IMR-90 (cell line): ENCODE results near the gene TST. TPM values are rescaled to one million over a fixed set of nuclear protein-coding genes. Genes with fewer than 3 reads are reported as not detected.

Experiments used
- ATAC-seq: fragments of 200-7000 bp; cut with Tn5 transposase; 2 replicates; pipeline ENCODE4 v1.9.1; 2020; ENCODE audit warnings: low read depth, mild to moderate bottlenecking, moderate library complexity
- BruUV-seq: library from RNA; stranded (reverse); fragments of 400-500 nt; replicated peaks from 2 replicates; lab custom pipeline; 2021; lab: Mats Ljungman, UMichigan
- CTCF ChIA-PET: fragments of 300-600 bp; formaldehyde crosslinking; extraction: SDS; loops from one replicate; lab custom pipeline; 2021; ENCODE audit warnings: antibody characterized with exemption; lab: Yijun Ruan, JAX
- POLR2A ChIA-PET: fragments of 300-600 bp; sonication (Branson Sonifier 250); formaldehyde crosslinking; loops from one replicate; lab custom pipeline; 2022; ENCODE audit warnings: antibody characterized with exemption; ENCODE audit not compliant: unreplicated experiment; lab: Charles Lee
- DNase-seq: peaks from one replicate; pipeline ENCODE4 v3.0.0; 2013
- H2AFZ ChIP-seq: replicated peaks from 2 replicates; pipeline ENCODE3; 2013; ENCODE audit warnings: low read length, mild to moderate bottlenecking; ENCODE audit not compliant: poor library complexity
- H2AK5ac ChIP-seq: 2 replicates; pipeline ENCODE4 v1.6.1; 2013; ENCODE audit warnings: low read depth, low read length, inconsistent platforms
- H2AK9ac ChIP-seq: replicated peaks from 2 replicates; pipeline ENCODE3; 2013; ENCODE audit warnings: mild to moderate bottlenecking, low read depth, low read length, moderate library complexity; ENCODE audit not compliant: poor library complexity
- H2BK120ac ChIP-seq: 2 replicates; pipeline ENCODE4 v1.6.1; 2013; ENCODE audit warnings: low read depth, low read length, inconsistent platforms
- H2BK15ac ChIP-seq: 3 replicates; pipeline ENCODE4 v1.6.1; 2013; ENCODE audit warnings: low read depth, low read length, inconsistent platforms
- H2BK20ac ChIP-seq: 2 replicates; pipeline ENCODE4 v1.6.1; 2013; ENCODE audit warnings: low read depth, mild to moderate bottlenecking, inconsistent platforms, low read length, moderate library complexity
- H2BK5ac ChIP-seq: 2 replicates; pipeline ENCODE4 v1.6.1; 2013; ENCODE audit warnings: mild to moderate bottlenecking, low read depth, low read length, inconsistent platforms; ENCODE audit not compliant: poor library complexity, severe bottlenecking
- H3K14ac ChIP-seq: replicated peaks from 2 replicates; pipeline ENCODE4 v1.6.1; 2013; ENCODE audit warnings: low read depth, low read length, inconsistent platforms
- H3K18ac ChIP-seq: 2 replicates; pipeline ENCODE4 v1.6.1; 2013; ENCODE audit warnings: low read depth, low read length, control low read depth
- H3K23ac ChIP-seq: 2 replicates; pipeline ENCODE4 v1.6.1; 2013; ENCODE audit warnings: low read depth, low read length, inconsistent platforms
- H3K27ac ChIP-seq: 2 replicates; pipeline ENCODE4 v1.5.1; 2013; ENCODE audit warnings: mild to moderate bottlenecking, control low read depth, low read length; ENCODE audit not compliant: insufficient read depth
- H3K27me3 ChIP-seq: 2 replicates; pipeline ENCODE4 v1.6.1; 2013; ENCODE audit warnings: low read length; ENCODE audit not compliant: control insufficient read depth, insufficient read depth
- H3K36me3 ChIP-seq: 2 replicates; pipeline ENCODE4 v1.6.1; 2013; ENCODE audit warnings: low read length, mixed read lengths; ENCODE audit not compliant: control insufficient read depth, insufficient read depth
- H3K4ac ChIP-seq: 2 replicates; pipeline ENCODE4 v1.6.1; 2013; ENCODE audit warnings: low read depth, low read length, inconsistent platforms
- H3K4me1 ChIP-seq: 2 replicates; pipeline ENCODE4 v1.6.1; 2013; ENCODE audit warnings: low read length, mixed read lengths; ENCODE audit not compliant: control insufficient read depth, insufficient read depth
- H3K4me2 ChIP-seq: 2 replicates; pipeline ENCODE4 v1.6.1; 2013; ENCODE audit warnings: low read depth, mild to moderate bottlenecking, control low read depth, low read length, moderate library complexity
- H3K4me3 ChIP-seq: 2 replicates; pipeline ENCODE4 v1.5.1; 2013; ENCODE audit warnings: low read depth, mild to moderate bottlenecking, control low read depth, low read length, moderate library complexity; ENCODE audit not compliant: insufficient read depth
- H3K56ac ChIP-seq: 2 replicates; pipeline ENCODE4 v1.6.1; 2013; ENCODE audit warnings: low read length, inconsistent platforms; ENCODE audit not compliant: insufficient read depth; ENCODE audit errors: extremely low read depth
- H3K79me1 ChIP-seq, 2 experiments: 2 replicates each; pipeline ENCODE4 v1.6.1; 2013; ENCODE audit warnings: low read length in 2 of 2, inconsistent platforms in 1 of 2, low read depth in 1 of 2
- H3K9ac ChIP-seq: 2 replicates; pipeline ENCODE4 v1.6.1; 2013; ENCODE audit warnings: low read depth, low read length, control low read depth
- H3K9me1 ChIP-seq: 2 replicates; pipeline ENCODE4 v1.6.1; 2013; ENCODE audit warnings: low read length, inconsistent platforms; ENCODE audit not compliant: insufficient read depth
- H3K9me3 ChIP-seq: 2 replicates; pipeline ENCODE4 v1.6.1; 2013; ENCODE audit warnings: low read length; ENCODE audit not compliant: control insufficient read depth, insufficient read depth
- H4K20me1 ChIP-seq: 2 replicates; pipeline ENCODE4 v1.6.1; 2013; ENCODE audit warnings: low read length, inconsistent platforms; ENCODE audit not compliant: insufficient read depth
- H4K5ac ChIP-seq: 2 replicates; pipeline ENCODE4 v1.6.1; 2013; ENCODE audit warnings: mild to moderate bottlenecking, low read depth, low read length, control low read depth
- H4K8ac ChIP-seq, 2 experiments: 2 replicates each; pipeline ENCODE4 v1.6.1; 2013; ENCODE audit warnings: low read depth in 2 of 2, low read length in 2 of 2, control low read depth in 1 of 2, inconsistent platforms in 1 of 2
- H4K91ac ChIP-seq: 2 replicates; pipeline ENCODE4 v1.6.1; 2013; ENCODE audit warnings: low read depth, low read length, inconsistent platforms; ENCODE audit not compliant: insufficient read depth
- CEBPB ChIP-seq: IDR thresholded peaks from 2 replicates; pipeline ENCODE4 v1.6.1; 2012; ENCODE audit warnings: low read depth, low read length, improper control_type of control experiment
- ELK1 ChIP-seq: fragments of 150-350 bp; IDR thresholded peaks from 2 replicates; pipeline ENCODE4 v1.6.1; 2016; ENCODE audit warnings: low read depth, mild to moderate bottlenecking, low read length, moderate library complexity, borderline replicate concordance
- MAZ ChIP-seq: IDR thresholded peaks from 2 replicates; pipeline ENCODE4 v1.6.1; 2012; ENCODE audit warnings: low read depth, mild to moderate bottlenecking, low read length, improper control_type of control experiment, moderate library complexity, borderline replicate concordance
- RCOR1 ChIP-seq: IDR thresholded peaks from 2 replicates; pipeline ENCODE4 v1.6.1; 2012; ENCODE audit warnings: mild to moderate bottlenecking, low read length, improper control_type of control experiment; ENCODE audit not compliant: insufficient replicate concordance
- RFX5 ChIP-seq: IDR thresholded peaks from 2 replicates; pipeline ENCODE4 v1.8.0; 2012; ENCODE audit warnings: low read depth, mild to moderate bottlenecking, low read length, moderate library complexity
- SMC3 ChIP-seq: fragments of 150-350 bp; IDR thresholded peaks from 2 replicates; pipeline ENCODE4 v1.6.1; 2016; ENCODE audit warnings: low read depth, mild to moderate bottlenecking, antibody characterized with exemption, low read length, moderate library complexity
- WGBS, 2 experiments: methylation state at CpG; one replicate each; pipeline versions ENCODE4 v1.1.5 to v1.1.7; 2013; ENCODE audit warnings: missing lambda C conversion rate in 2 of 2; ENCODE audit not compliant: insufficient read length in 1 of 2; ENCODE audit errors: extremely low coverage in 2 of 2; 5-methylcytosine and 5-hydroxymethylcytosine counted together
- dilution Hi-C: fragments of 300-500 bp; cut with HindIII; formaldehyde crosslinking; loops from one replicate; pipeline ENCODE4 v1.14.3; 2018; ENCODE audit warnings: low sequenced_read_pairs; ENCODE audit not compliant: unreplicated experiment
- in situ Hi-C: fragments of 300-500 bp; cut with MboI; formaldehyde crosslinking; loops from 3 replicates; pipeline ENCODE4 v1.14.3; 2019; ENCODE audit warnings: low sequenced_read_pairs, inconsistent platforms, mixed read lengths
- intact Hi-C: fragments of 100-400 bp; cut with micrococcal nuclease; formaldehyde crosslinking; loops from 2 replicates; pipeline ENCODE4 v1.10.0; 2022
- polyA plus RNA-seq, 3 experiments: library from polyadenylated mRNA; depleted of rRNA; stranded (reverse); fragments of >200 nt; gene quantifications; 2 replicates each; pipeline ENCODE4 v1.2.3, GENCODE V29; 2012; ENCODE audit warnings: low replicate concordance in 1 of 3
- total RNA-seq: library from RNA; depleted of rRNA; stranded (reverse); fragments of >200 nt; gene quantifications from 2 replicates; pipeline ENCODE4 v1.2.3, GENCODE V29; 2012

Gene TST
- total and polyA plus RNA-seq, 2 of the 4 experiments (the other 2 are of a cell fraction), result 31.7 to 37.7 TPM

GRCh38 chr22:36963302-36963701 is 55.9 kb downstream of the TST start:
- ChIA-PET POLR2A (no interaction called here), CTCF (interaction anchor here (0.6 kb wide), 1 partner anchor 849 kb away, joined by 3 read pairs; no protein-coding TSS in a partner anchor)
- H3K4me3 ChIP-seq, result no peak overlapping the region
- in situ Hi-C loops, result no loop called here
- H3K4ac ChIP-seq, result no peak overlapping the region
- intact Hi-C loops, result no loop called here
- H2AK5ac ChIP-seq, result no peak overlapping the region
- H3K14ac ChIP-seq, result no peak overlapping the region
- no peak overlapping the region for H2BK15ac ChIP-seq
- H2AFZ ChIP-seq, result no peak overlapping the region
- no peak overlapping the region for H4K91ac ChIP-seq
- no peaks in the 10 kb centered on the region for H3K79me1 ChIP-seq
- H3K4me1 ChIP-seq, result no peaks in the 10 kb centered on the region
- no peak for TF ChIP-seq RFX5
- TF ChIP-seq MAZ, result no peak
- no peak for TF ChIP-seq RCOR1
- TF ChIP-seq ELK1, result no peak
- no peak for TF ChIP-seq CEBPB
- TF ChIP-seq SMC3, result no peak
- no peak overlapping the region for H2BK20ac ChIP-seq
- H4K5ac ChIP-seq, result no peak overlapping the region
- ATAC-seq, result no peak
- no peak overlapping the region for H2BK120ac ChIP-seq
- H3K9me1 ChIP-seq, result no peaks in the 10 kb centered on the region
- H3K4me2 ChIP-seq, result no peak overlapping the region
- no peak overlapping the region for H4K8ac ChIP-seq
- no peaks in the 10 kb centered on the region for H3K36me3 ChIP-seq
- H3K27me3 ChIP-seq, result peaks cover 23% of the 10 kb centered on the region
- DNase-seq, result no peak
- no peaks in the 10 kb centered on the region for H4K20me1 ChIP-seq
- no peak overlapping the region for H3K9ac ChIP-seq
- H3K9me3 ChIP-seq, result no peaks in the 10 kb centered on the region
- H3K18ac ChIP-seq, result no peak overlapping the region
- dilution Hi-C loops, result no loop called here
- BruUV-seq, result no TSS peak
- no peak overlapping the region for H2BK5ac ChIP-seq
- 0% methylated on average over 1 of the region's 2 CpGs; no CpG with 5 or more reads in 1 of the 2 experiments for whole genome bisulfite sequencing, 2 experiments
- no peak overlapping the region for H3K27ac ChIP-seq
- no peak overlapping the region for H2AK9ac ChIP-seq
- H3K56ac ChIP-seq, result no peak overlapping the region
- no peak overlapping the region for H3K23ac ChIP-seq
